Measurements from ENCODE around the gene LY6G5B.

The LY6G5B gene

GRCh38 chr6:31691078-31691463 lies 21.3 kb downstream of the LY6G5B start:
- H2AFZ ChIP-seq (ENCODE audit: low read length): no peak overlapping the region
- H3K4me3 ChIP-seq (ENCODE audit: low read length): no peak overlapping the region
- no peak overlapping the region for H3K4me2 ChIP-seq (ENCODE audit: low read depth, low read length)
- DNase-seq: no peak
- no peaks in the 10 kb centered on the region for H3K4me1 ChIP-seq (ENCODE audit: low read length)
- no peaks in the 10 kb centered on the region for H3F3A ChIP-seq (ENCODE audit: insufficient read depth, low read length)
- no peaks in the 10 kb centered on the region for H3K27me3 ChIP-seq (replicated peaks; ENCODE audit: insufficient read depth, low read length)
- no peak for TF ChIP-seq EZH2phosphoT487 (IDR thresholded peaks at IDR 0.05; ENCODE audit: low read length)
- H3K9me3 ChIP-seq (replicated peaks; ENCODE audit: insufficient read depth, low read length): no peaks in the 10 kb centered on the region
- no peak overlapping the region for H3K9ac ChIP-seq (ENCODE audit: low read length)
- H3K36me3 ChIP-seq (replicated peaks; ENCODE audit: insufficient read depth, low read length): no peaks in the 10 kb centered on the region
- no peak overlapping the region for H3K27ac ChIP-seq (ENCODE audit: low read length)
- H4K20me1 ChIP-seq (ENCODE audit: insufficient read depth, low read length): no peaks in the 10 kb centered on the region
- no peaks in the 10 kb centered on the region for H3K9me2 ChIP-seq (replicated peaks; ENCODE audit: insufficient read depth, low read length)
- no peaks in the 10 kb centered on the region for H3K79me2 ChIP-seq (ENCODE audit: low read length)

- H3K4me2 ChIP-seq (ENCODE audit: low read depth, low read length): no peak overlapping the region
- H3K36me3 ChIP-seq (replicated peaks; ENCODE audit: insufficient read depth, low read length): no peaks in the 10 kb centered on the region
These were observed 21.9 kb downstream of the LY6G5B start for GRCh38 chr6:31691564-31692108.

GRCh38 chr6:31692353-31692752 lies 22.6 kb downstream of the LY6G5B start:
- no peak for TF ChIP-seq EZH2 (optimal IDR thresholded peaks at IDR 0.05; ENCODE audit: low read depth, low read length)
- no peak for TF ChIP-seq EZH2phosphoT487 (IDR thresholded peaks at IDR 0.05; ENCODE audit: low read length)
- TF ChIP-seq, protein P1, sequence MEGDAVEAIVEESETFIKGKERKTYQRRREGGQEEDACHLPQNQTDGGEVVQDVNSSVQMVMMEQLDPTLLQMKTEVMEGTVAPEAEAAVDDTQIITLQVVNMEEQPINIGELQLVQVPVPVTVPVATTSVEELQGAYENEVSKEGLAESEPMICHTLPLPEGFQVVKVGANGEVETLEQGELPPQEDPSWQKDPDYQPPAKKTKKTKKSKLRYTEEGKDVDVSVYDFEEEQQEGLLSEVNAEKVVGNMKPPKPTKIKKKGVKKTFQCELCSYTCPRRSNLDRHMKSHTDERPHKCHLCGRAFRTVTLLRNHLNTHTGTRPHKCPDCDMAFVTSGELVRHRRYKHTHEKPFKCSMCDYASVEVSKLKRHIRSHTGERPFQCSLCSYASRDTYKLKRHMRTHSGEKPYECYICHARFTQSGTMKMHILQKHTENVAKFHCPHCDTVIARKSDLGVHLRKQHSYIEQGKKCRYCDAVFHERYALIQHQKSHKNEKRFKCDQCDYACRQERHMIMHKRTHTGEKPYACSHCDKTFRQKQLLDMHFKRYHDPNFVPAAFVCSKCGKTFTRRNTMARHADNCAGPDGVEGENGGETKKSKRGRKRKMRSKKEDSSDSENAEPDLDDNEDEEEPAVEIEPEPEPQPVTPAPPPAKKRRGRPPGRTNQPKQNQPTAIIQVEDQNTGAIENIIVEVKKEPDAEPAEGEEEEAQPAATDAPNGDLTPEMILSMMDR (IDR thresholded peaks at IDR 0.05; ENCODE audit: low read length): no peak
- Histone ChIP-seq H3K27ac (ENCODE audit: low read length) (no peak overlapping the region), H3K4me3 (ENCODE audit: low read length) (no peak overlapping the region), H3K9me2 (replicated peaks; ENCODE audit: insufficient read depth, low read length) (no peaks in the 10 kb centered on the region), H4K20me1 (ENCODE audit: insufficient read depth, low read length) (no peaks in the 10 kb centered on the region), H3F3A (ENCODE audit: insufficient read depth, low read length) (no peaks in the 10 kb centered on the region), H3K9ac (ENCODE audit: low read length) (no peak overlapping the region), H2AFZ (ENCODE audit: low read length) (no peak overlapping the region), H3K4me2 (ENCODE audit: low read depth, low read length) (no peak overlapping the region), H3K79me2 (ENCODE audit: low read length) (0 out of 2 replicates have a peak, but pooled peaks cover under 1% of the 10 kb centered on the region), H3K36me3 (replicated peaks; ENCODE audit: insufficient read depth, low read length) (no peaks in the 10 kb centered on the region), H3K27me3 (replicated peaks; ENCODE audit: insufficient read depth, low read length) (no peaks in the 10 kb centered on the region), H3K9me3 (replicated peaks; ENCODE audit: insufficient read depth, low read length) (no peaks in the 10 kb centered on the region), H3K4me1 (ENCODE audit: low read length) (no peaks in the 10 kb centered on the region)
- no peak for DNase-seq

More at GRCh38 chr6:31691564-31692108, 21.9 kb downstream of the LY6G5B start:
- Histone ChIP-seq H3K9me2 (replicated peaks; ENCODE audit: insufficient read depth, low read length) (no peaks in the 10 kb centered on the region), H3K4me3 (ENCODE audit: low read length) (no peak overlapping the region), H3K79me2 (ENCODE audit: low read length) (no peaks in the 10 kb centered on the region), H3K9ac (ENCODE audit: low read length) (no peak overlapping the region), H4K20me1 (ENCODE audit: insufficient read depth, low read length) (no peaks in the 10 kb centered on the region), H3K27ac (ENCODE audit: low read length) (no peak overlapping the region), H2AFZ (ENCODE audit: low read length) (no peak overlapping the region), H3K9me3 (replicated peaks; ENCODE audit: insufficient read depth, low read length) (no peaks in the 10 kb centered on the region), H3F3A (ENCODE audit: insufficient read depth, low read length) (no peaks in the 10 kb centered on the region), H3K4me1 (ENCODE audit: low read length) (no peaks in the 10 kb centered on the region), H3K27me3 (replicated peaks; ENCODE audit: insufficient read depth, low read length) (no peaks in the 10 kb centered on the region)
- TF ChIP-seq, protein P1 (IDR thresholded peaks at IDR 0.05; ENCODE audit: low read length): no peak
- TF ChIP-seq EZH2 (optimal IDR thresholded peaks at IDR 0.05; ENCODE audit: low read depth, low read length) (no peak), EZH2phosphoT487 (IDR thresholded peaks at IDR 0.05; ENCODE audit: low read length) (no peak)
- no peak for DNase-seq

- Histone ChIP-seq H3K79me2 (ENCODE audit: low read length) (0 out of 2 replicates have a peak, but pooled peaks cover 5% of the 10 kb centered on the region), H3F3A (ENCODE audit: insufficient read depth, low read length) (no peaks in the 10 kb centered on the region), H2AFZ (ENCODE audit: low read length) (no peak overlapping the region), H3K27me3 (replicated peaks; ENCODE audit: insufficient read depth, low read length) (no peaks in the 10 kb centered on the region), H3K9me2 (replicated peaks; ENCODE audit: insufficient read depth, low read length) (no peaks in the 10 kb centered on the region), H3K4me3 (ENCODE audit: low read length) (no peak overlapping the region), H4K20me1 (ENCODE audit: insufficient read depth, low read length) (no peaks in the 10 kb centered on the region), H3K9me3 (replicated peaks; ENCODE audit: insufficient read depth, low read length) (no peaks in the 10 kb centered on the region), H3K27ac (ENCODE audit: low read length) (no peak overlapping the region), H3K36me3 (replicated peaks; ENCODE audit: insufficient read depth, low read length) (no peaks in the 10 kb centered on the region), H3K4me1 (ENCODE audit: low read length) (no peaks in the 10 kb centered on the region), H3K4me2 (ENCODE audit: low read depth, low read length) (no peak overlapping the region), H3K9ac (ENCODE audit: low read length) (no peak overlapping the region)
- no peak for DNase-seq
- TF ChIP-seq EZH2 (optimal IDR thresholded peaks at IDR 0.05; ENCODE audit: low read depth, low read length): no peak
- TF ChIP-seq EZH2phosphoT487 (IDR thresholded peaks at IDR 0.05; ENCODE audit: low read length): no peak
- TF ChIP-seq, protein P1 (IDR thresholded peaks at IDR 0.05; ENCODE audit: low read length): no peak
These were observed 23.1 kb downstream of the LY6G5B start for GRCh38 chr6:31692886-31693285.
